Suprapubic skin (tissue), 4 donors: ENCODE results near the gene TMC7. TPM values are rescaled to one million over a fixed set of nuclear protein-coding genes. Genes with fewer than 3 reads are reported as not detected.
A peak's percentile ranks its signal among the peaks of the same experiment; 100 is the strongest.

ENCODE experiments used
- DNase-seq, 2 donors: peaks; one replicate each; pipeline ENCODE4 v3.0.0-alpha.2; 2019; ENCODE audit warnings: low spot score in 2 of 2
- H3K27ac ChIP-seq: fragments of 200-600 bp; sonication (generic); one replicate; pipeline ENCODE4 v1.5.1; 2019
- H3K27me3 ChIP-seq: fragments of 200-600 bp; sonication (generic); one replicate; pipeline ENCODE4 v1.5.1; 2019
- H3K36me3 ChIP-seq: fragments of 200-600 bp; sonication (generic); one replicate; pipeline ENCODE4 v1.5.1; 2019
- H3K4me1 ChIP-seq: fragments of 200-600 bp; sonication (generic); one replicate; pipeline ENCODE4 v1.5.1; 2019
- H3K4me3 ChIP-seq: fragments of 200-600 bp; sonication (generic); one replicate; pipeline ENCODE4 v1.5.1; 2019; ENCODE audit warnings: mild to moderate bottlenecking
- H3K9me3 ChIP-seq: fragments of 200-600 bp; sonication (generic); one replicate; pipeline ENCODE4 v1.5.1; 2019
- EP300 ChIP-seq: sonication (generic); formaldehyde crosslinking; IDR thresholded peaks from one replicate; pipeline ENCODE4 v1.6.1; 2017; ENCODE audit warnings: antibody characterized with exemption
- POLR2A ChIP-seq, 2 donors: fragments of 450-650 bp; IDR thresholded peaks; one replicate each; pipeline ENCODE4 v1.6.1; 2017; ENCODE audit warnings: antibody characterized with exemption in 2 of 2, mild to moderate bottlenecking in 2 of 2, moderate library complexity in 2 of 2
- POLR2AphosphoS5 ChIP-seq, 3 donors: sonication (generic); formaldehyde crosslinking; IDR thresholded peaks; one replicate each; pipeline ENCODE4 v1.6.1; 2017; ENCODE audit warnings: antibody characterized with exemption in 3 of 3
- WGBS: methylation state at CpG from one replicate; pipeline ENCODE4 v1.1.5; 2018; 5-methylcytosine and 5-hydroxymethylcytosine counted together
- total RNA-seq, 4 donors: library from RNA; depleted of rRNA; stranded (reverse); fragments of >200 nt; gene quantifications; one replicate each; pipeline ENCODE4 v1.1.0, GENCODE V29; 2016
- TF ChIP-seq, protein P1 (sequence below), 2 donors: fragments of 200-600 bp in 1 of 2; fragments of 450-650 bp in 1 of 2; sonication (generic) in 1 of 2; IDR thresholded peaks; one replicate each; pipeline ENCODE4 v1.5.1; 2016 to 2019; ENCODE audit warnings: antibody characterized with exemption in 2 of 2, mild to moderate bottlenecking in 1 of 2, moderate library complexity in 1 of 2

TMC7 gene
- total RNA-seq, 4 donors from 2014 or later, result 0.52 to 2.7 (median 1.6) TPM

DNA sequence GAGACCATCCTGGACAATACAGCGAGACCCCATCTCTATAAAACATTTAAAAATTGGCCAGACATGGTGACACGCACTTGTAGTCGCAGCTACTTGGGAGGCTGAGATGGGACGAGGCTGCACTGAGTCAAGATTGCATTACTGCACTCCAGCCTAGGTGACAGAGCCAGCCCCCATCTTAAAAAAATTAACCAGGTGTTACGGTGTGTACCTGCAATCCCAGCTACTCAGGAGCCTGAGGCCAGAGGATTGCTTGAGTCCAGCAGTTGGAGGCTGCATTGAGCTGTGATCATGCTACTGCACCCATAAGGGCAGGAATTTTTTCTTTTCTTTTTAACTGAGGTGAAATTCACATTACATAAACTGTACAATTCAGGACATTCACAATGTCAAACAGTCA lies 16.9 kb upstream of the TMC7 start:
- WGBS, result 97% methylated on average over 5 of the region's 5 CpGs
- Histone ChIP-seq H3K4me3 (no peak overlapping the region), H3K27me3 (no peaks in the 10 kb centered on the region), H3K36me3 (no peaks in the 10 kb centered on the region), H3K4me1 (peaks cover 14% of the 10 kb centered on the region), H3K9me3 (no peaks in the 10 kb centered on the region), H3K27ac (no peak overlapping the region)
- TF ChIP-seq, protein P1, sequence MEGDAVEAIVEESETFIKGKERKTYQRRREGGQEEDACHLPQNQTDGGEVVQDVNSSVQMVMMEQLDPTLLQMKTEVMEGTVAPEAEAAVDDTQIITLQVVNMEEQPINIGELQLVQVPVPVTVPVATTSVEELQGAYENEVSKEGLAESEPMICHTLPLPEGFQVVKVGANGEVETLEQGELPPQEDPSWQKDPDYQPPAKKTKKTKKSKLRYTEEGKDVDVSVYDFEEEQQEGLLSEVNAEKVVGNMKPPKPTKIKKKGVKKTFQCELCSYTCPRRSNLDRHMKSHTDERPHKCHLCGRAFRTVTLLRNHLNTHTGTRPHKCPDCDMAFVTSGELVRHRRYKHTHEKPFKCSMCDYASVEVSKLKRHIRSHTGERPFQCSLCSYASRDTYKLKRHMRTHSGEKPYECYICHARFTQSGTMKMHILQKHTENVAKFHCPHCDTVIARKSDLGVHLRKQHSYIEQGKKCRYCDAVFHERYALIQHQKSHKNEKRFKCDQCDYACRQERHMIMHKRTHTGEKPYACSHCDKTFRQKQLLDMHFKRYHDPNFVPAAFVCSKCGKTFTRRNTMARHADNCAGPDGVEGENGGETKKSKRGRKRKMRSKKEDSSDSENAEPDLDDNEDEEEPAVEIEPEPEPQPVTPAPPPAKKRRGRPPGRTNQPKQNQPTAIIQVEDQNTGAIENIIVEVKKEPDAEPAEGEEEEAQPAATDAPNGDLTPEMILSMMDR (IDR thresholded peaks at IDR 0.05), result no peak
- TF ChIP-seq POLR2A (IDR thresholded peaks at IDR 0.05), result no peak
- no peak for TF ChIP-seq EP300
- no peak for TF ChIP-seq POLR2AphosphoS5 (IDR thresholded peaks at IDR 0.05)
- no peak for DNase-seq

DNA sequence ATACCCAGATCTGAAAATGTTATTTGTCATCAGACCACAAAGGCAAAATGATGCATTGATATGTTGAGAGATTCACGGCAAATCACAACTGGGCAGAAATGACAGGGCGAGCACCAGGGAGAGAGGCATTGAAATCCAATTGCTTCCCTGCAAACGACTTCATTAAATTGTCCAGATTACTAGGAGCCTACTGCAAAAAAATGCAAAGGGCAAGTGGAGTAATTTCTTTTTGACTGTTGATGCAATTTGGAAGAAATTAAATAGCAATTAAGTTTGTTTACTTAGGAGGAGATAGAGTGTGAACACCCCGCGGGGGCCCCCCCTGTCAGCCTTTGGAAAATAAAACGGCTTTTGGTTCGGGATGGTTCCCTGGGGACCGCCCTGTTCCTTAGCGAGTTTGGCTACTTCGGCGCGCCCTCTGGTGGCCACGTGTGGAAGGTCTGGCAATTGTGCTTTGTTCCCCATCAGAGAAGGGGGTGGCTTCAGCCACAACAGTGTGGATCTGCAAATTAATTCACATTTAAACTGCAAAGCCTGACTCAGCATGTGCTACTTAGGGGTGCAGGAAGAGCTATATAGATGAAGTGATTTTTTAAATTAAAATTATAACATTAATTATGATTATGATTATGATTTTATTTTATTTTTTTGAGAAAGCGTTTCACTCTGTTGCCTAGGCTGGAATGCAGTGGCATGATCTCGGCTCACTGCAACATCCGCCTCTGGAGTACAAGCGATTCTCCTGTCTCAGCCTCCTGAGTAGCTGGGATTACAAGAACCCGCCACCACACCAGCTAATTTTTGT lies 14.5 kb upstream of the TMC7 start:
- no peak overlapping the region for H3K27ac ChIP-seq
- H3K9me3 ChIP-seq, result no peaks in the 10 kb centered on the region
- peak overlapping the region; percentile 32 for H3K4me3 ChIP-seq
- H3K27me3 ChIP-seq, result no peaks in the 10 kb centered on the region
- 23% methylated on average over 18 of the region's 18 CpGs for WGBS
- H3K4me1 ChIP-seq, result peaks cover 4% of the 10 kb centered on the region
- peak; percentile 90 to 95 for DNase-seq
- TF ChIP-seq, protein P1 (IDR thresholded peaks at IDR 0.05), result peak; percentile 83 to 87
- TF ChIP-seq EP300, result no peak
- H3K36me3 ChIP-seq, result no peaks in the 10 kb centered on the region

- Histone ChIP-seq H3K27ac (no peak overlapping the region), H3K4me1 (peaks cover 4% of the 10 kb centered on the region), H3K4me3 (no peak overlapping the region), H3K9me3 (no peaks in the 10 kb centered on the region), H3K27me3 (no peaks in the 10 kb centered on the region), H3K36me3 (no peaks in the 10 kb centered on the region)
- 72% methylated on average over 4 of the region's 4 CpGs for WGBS
- TF ChIP-seq, protein P1 (IDR thresholded peaks at IDR 0.05), result no peak
- TF ChIP-seq POLR2AphosphoS5 (IDR thresholded peaks at IDR 0.05), result no peak
- TF ChIP-seq POLR2A (IDR thresholded peaks at IDR 0.05), result no peak
- TF ChIP-seq EP300, result no peak
- no peak for DNase-seq
Measured at GRCh38 chr16:18969855-18970240, 13.9 kb upstream of the TMC7 start.

GRCh38 chr16:18975109-18975508 lies 8.6 kb upstream of the TMC7 start:
- TF ChIP-seq POLR2A (IDR thresholded peaks at IDR 0.05) (no peak), POLR2AphosphoS5 (IDR thresholded peaks at IDR 0.05) (no peak), EP300 (no peak)
- TF ChIP-seq, protein P1 (IDR thresholded peaks at IDR 0.05), result no peak
- 65% methylated on average over 3 of the region's 3 CpGs for WGBS
- no peak for DNase-seq
- Histone ChIP-seq H3K9me3 (no peaks in the 10 kb centered on the region), H3K27me3 (no peaks in the 10 kb centered on the region), H3K27ac (no peak overlapping the region), H3K36me3 (no peaks in the 10 kb centered on the region), H3K4me3 (no peak overlapping the region), H3K4me1 (no peaks in the 10 kb centered on the region)

- DNase-seq, result no peak
- WGBS, result 24% methylated on average over 2 of the region's 2 CpGs
- no peak overlapping the region for H3K27ac ChIP-seq
Measured at GRCh38 chr16:18979936-18980335, 3.8 kb upstream of the TMC7 start.

More at GRCh38 chr16:18979936-18980335, 3.8 kb upstream of the TMC7 start:
- H3K27me3 ChIP-seq, result peaks cover 6% of the 10 kb centered on the region
- H3K4me1 ChIP-seq, result peaks cover 13% of the 10 kb centered on the region
- TF ChIP-seq POLR2AphosphoS5 (IDR thresholded peaks at IDR 0.05), result no peak
- TF ChIP-seq, protein P1 (IDR thresholded peaks at IDR 0.05), result no peak
- TF ChIP-seq EP300, result no peak
- no peak for TF ChIP-seq POLR2A (IDR thresholded peaks at IDR 0.05)
- no peaks in the 10 kb centered on the region for H3K9me3 ChIP-seq
- no peaks in the 10 kb centered on the region for H3K36me3 ChIP-seq
- no peak overlapping the region for H3K4me3 ChIP-seq
